Activated CD4-positive, alpha-beta T cell treated with anti-CD3 and anti-CD28 coated beads for 36 hours (primary cell): ENCODE measurements around the gene CES5A. TPM values are rescaled to one million over a fixed set of nuclear protein-coding genes. Genes with fewer than 3 reads are reported as not detected.
"Not testable (repeated sequence)": the region's sequence is repeated elsewhere in the genome, so short reads cannot be mapped to it uniquely, and the experiment has no call there.

Experiments
- ATAC-seq: fragments of 200-7000 bp; cut with Tn5 transposase; one replicate; pipeline ENCODE4 v1.10.0; 2021; ENCODE audit warnings: mild to moderate bottlenecking, moderate library complexity
- CTCF ChIA-PET: fragments of 350-600 bp; sonication (Branson Sonifier 250); formaldehyde crosslinking; loops from one replicate; lab custom pipeline; 2021; ENCODE audit warnings: antibody characterized with exemption; lab: Charles Lee
- POLR2A ChIA-PET: fragments of 350-600 bp; sonication (Branson Sonifier 250); formaldehyde crosslinking; loops from one replicate; lab custom pipeline; 2021; ENCODE audit warnings: antibody characterized with exemption, inconsistent platforms; lab: Charles Lee
- DNase-seq: peaks from one replicate; pipeline ENCODE4 v3.0.0-alpha.2; 2020
- H3K27ac Mint-ChIP-seq: one replicate; pipeline ENCODE4 v1.8.0; 2021; ENCODE audit warnings: mixed read lengths
- H3K27me3 Mint-ChIP-seq: one replicate; pipeline ENCODE4 v1.8.0; 2021; ENCODE audit warnings: mixed read lengths
- H3K36me3 Mint-ChIP-seq: one replicate; pipeline ENCODE4 v1.8.0; 2021; ENCODE audit warnings: low read depth, mixed read lengths
- H3K4me1 Mint-ChIP-seq: one replicate; pipeline ENCODE4 v1.8.0; 2021; ENCODE audit warnings: mixed read lengths
- H3K4me3 Mint-ChIP-seq: one replicate; pipeline ENCODE4 v1.8.0; 2021; ENCODE audit warnings: mild to moderate bottlenecking, moderate library complexity, mixed read lengths
- H3K9me3 Mint-ChIP-seq: one replicate; pipeline ENCODE4 v1.8.0; 2021; ENCODE audit warnings: low read depth, mixed read lengths
- intact Hi-C, 2 experiments: fragments of 100-400 bp; cut with DNase I in 1 of 2; cut with micrococcal nuclease in 1 of 2; formaldehyde crosslinking; loops; one replicate each; pipeline versions ENCODE4 v1.14.2 to v1.15.1; 2022 to 2024; cut with DNase I, micrococcal nuclease
- total RNA-seq, 2 experiments: library from RNA; stranded (reverse); gene quantifications; one replicate each; pipeline ENCODE4 v1.2.3, GENCODE V29; 2021

The CES5A gene
- total RNA-seq, 2 experiments from 2014 or later: not detected

GRCh38 chr16:55842369-55843104 lies 32.6 kb downstream of the CES5A start:
- H3K36me3 Mint-ChIP-seq: no peaks in the 10 kb centered on the region
- H3K9me3 Mint-ChIP-seq: no peaks in the 10 kb centered on the region
- ATAC-seq (peak; percentile 44), DNase-seq (peak; percentile 27)
- H3K27me3 Mint-ChIP-seq: peaks cover 17% of the 10 kb centered on the region
- POLR2A ChIA-PET: no interaction called here
- H3K27ac Mint-ChIP-seq: no peak overlapping the region
- intact Hi-C loops: loop anchor here (1.0 to 10.0 kb wide), 5 partner anchors 130 to 476 kb away; no protein-coding TSS in a partner anchor
- H3K4me3 Mint-ChIP-seq: no peak overlapping the region
- CTCF ChIA-PET: interaction anchor here (0.6 to 1.0 kb wide), 7 partner anchors 12 to 476 kb away, joined by 3 to 9 read pairs (median 4); no protein-coding TSS in a partner anchor
- no peaks in the 10 kb centered on the region for H3K4me1 Mint-ChIP-seq

- ATAC-seq (no peak), DNase-seq (no peak)
- Mint-ChIP-seq H3K4me1 (no peaks in the 10 kb centered on the region), H3K27me3 (peaks cover 10% of the 10 kb centered on the region), H3K4me3 (no peak overlapping the region), H3K36me3 (no peaks in the 10 kb centered on the region), H3K27ac (no peak overlapping the region), H3K9me3 (no peaks in the 10 kb centered on the region)
- CTCF ChIA-PET: interaction anchor here (1.0 kb wide), 1 partner anchor 375 kb away, joined by 3 read pairs; no protein-coding TSS in a partner anchor
- POLR2A ChIA-PET: no interaction called here
- intact Hi-C loops: no loop called here
Observed at GRCh38 chr16:55839115-55839514, 36.1 kb downstream of the CES5A start.

DNA sequence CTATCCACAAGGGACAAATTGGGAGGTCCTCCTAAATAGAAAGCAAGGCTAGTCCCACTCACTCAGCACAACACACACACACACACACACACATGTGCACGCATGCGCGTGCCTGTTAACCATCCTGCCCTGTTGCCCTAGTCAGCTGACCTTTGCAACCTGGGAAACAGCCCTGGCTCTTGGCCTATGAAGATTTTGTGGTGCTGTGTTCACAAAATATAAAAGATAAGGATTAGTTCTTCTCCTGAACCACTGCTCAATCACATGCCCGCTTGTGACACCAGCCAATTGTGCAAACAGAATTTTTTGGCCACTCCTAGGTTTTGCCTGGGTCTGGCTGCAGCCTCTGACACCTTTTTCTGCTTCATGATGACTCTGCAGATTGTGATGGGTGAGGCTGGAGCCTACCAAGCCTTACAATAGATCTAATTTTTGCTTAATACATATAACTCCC lies 39.0 kb downstream of the CES5A start:
- intact Hi-C loops: no loop called here
- Mint-ChIP-seq H3K4me1 (no peaks in the 10 kb centered on the region), H3K36me3 (no peaks in the 10 kb centered on the region), H3K9me3 (no peaks in the 10 kb centered on the region), H3K4me3 (no peak overlapping the region), H3K27ac (no peak overlapping the region), H3K27me3 (peaks cover 8% of the 10 kb centered on the region)
- DNase-seq (no peak), ATAC-seq (no peak)
- ChIA-PET POLR2A (interaction anchor here (0.6 kb wide), 1 partner anchor 175 kb away, joined by 3 read pairs; no protein-coding TSS in a partner anchor), CTCF (no interaction called here)

DNA sequence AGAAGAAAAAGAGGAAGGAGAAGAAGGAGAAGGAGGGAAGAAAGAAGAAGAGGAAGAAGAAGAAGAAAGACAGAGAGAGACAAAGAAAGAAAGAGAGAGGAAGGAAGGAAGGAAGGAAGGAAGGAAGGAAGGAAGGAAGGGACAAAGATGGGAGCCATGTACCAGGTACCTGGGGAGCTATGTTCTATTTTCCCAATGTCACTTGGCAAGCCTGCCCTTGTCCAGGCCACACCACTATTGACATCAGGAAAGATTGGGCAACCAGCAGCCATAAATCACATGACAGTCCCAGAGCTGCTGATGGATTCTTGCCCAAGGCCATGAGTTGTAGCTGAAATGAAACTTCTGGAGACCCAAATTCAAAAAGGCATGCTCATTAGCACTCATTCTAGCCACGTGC lies 39.6 kb downstream of the CES5A start:
- H3K27ac Mint-ChIP-seq: no peak overlapping the region
- H3K4me3 Mint-ChIP-seq: no peak overlapping the region

DNA sequence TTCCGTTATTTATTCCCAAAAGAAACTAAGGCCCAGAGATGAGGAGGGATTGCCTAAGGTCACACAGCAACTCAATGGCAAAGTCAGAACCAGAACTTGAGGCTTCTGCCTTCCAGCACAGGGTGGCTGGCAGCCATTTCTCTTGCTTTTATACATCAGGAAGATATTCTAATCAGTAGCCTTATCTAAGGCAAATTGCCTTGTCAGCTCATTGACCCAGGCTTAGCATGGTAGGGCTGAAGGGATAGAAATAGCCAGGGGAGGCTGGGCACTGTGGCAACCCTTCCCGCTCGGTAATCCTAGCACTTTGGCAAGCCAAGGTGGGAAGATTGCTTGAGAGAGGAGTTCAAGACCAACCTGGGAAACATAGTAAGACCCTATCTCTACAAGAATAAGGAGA lies 40.0 kb downstream of the CES5A start:
- H3K36me3 Mint-ChIP-seq, H3K4me1 Mint-ChIP-seq, DNase-seq, intact Hi-C loops, H3K9me3 Mint-ChIP-seq, H3K4me3 Mint-ChIP-seq, H3K27ac Mint-ChIP-seq, CTCF ChIA-PET, POLR2A ChIA-PET, ATAC-seq: not testable (repeated sequence)
- H3K27me3 Mint-ChIP-seq: peaks cover 10% of the 10 kb centered on the region

More for the DNA sequence above, 39.6 kb downstream of the CES5A start:
- Mint-ChIP-seq H3K4me1 (no peaks in the 10 kb centered on the region), H3K9me3 (no peaks in the 10 kb centered on the region), H3K27me3 (peaks cover 10% of the 10 kb centered on the region), H3K36me3 (no peaks in the 10 kb centered on the region)
- no peak for ATAC-seq
- ChIA-PET CTCF (no interaction called here), POLR2A (no interaction called here)
- intact Hi-C loops: no loop called here
- no peak for DNase-seq

DNA sequence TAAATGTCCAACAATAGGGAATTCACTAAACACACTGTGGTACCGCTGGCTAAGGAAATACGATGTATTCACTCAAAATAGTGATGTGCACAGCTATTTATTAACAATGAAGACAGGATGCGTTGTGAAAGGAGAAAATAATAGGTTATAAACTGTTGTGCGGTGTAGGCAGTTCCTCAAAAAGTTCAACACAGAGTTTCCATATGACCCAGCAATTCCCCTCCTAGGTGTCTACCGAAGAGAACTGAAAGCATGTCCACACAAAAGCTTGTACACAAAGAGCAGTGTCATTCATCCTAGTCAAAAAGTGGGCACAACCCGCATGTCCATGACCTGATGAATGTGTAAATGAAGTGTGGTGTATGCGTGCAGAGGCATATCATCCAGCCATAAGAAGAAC lies 41.1 kb downstream of the CES5A start:
- Mint-ChIP-seq H3K27ac (no peak overlapping the region), H3K27me3 (peaks cover 10% of the 10 kb centered on the region), H3K4me3 (no peak overlapping the region), H3K36me3 (no peaks in the 10 kb centered on the region), H3K9me3 (no peaks in the 10 kb centered on the region), H3K4me1 (no peaks in the 10 kb centered on the region)
- POLR2A ChIA-PET: no interaction called here
- intact Hi-C loops: no loop called here
- CTCF ChIA-PET: no interaction called here
- ATAC-seq (no peak), DNase-seq (no peak)

- Mint-ChIP-seq H3K4me3 (no peak within 1 kb of the TSS), H3K27me3 (peaks cover 10% of the 10 kb centered on the region), H3K9me3 (no peaks in the 10 kb centered on the region), H3K36me3 (no peaks in the 10 kb centered on the region), H3K4me1 (no peaks in the 10 kb centered on the region), H3K27ac (no peak within 1 kb of the TSS)
- ATAC-seq (no peak), DNase-seq (no peak)
- intact Hi-C loops: no loop called here
- ChIA-PET CTCF (no interaction called here), POLR2A (no interaction called here)
Observed at GRCh38 chr16:55832773-55833691, 42.1 kb downstream of the CES5A start, which contains the start of gene CES1. Gene CES1 (minus strand): TSS chr16:55833096. CDS start chr16:55833055, 41 bp downstream.

- H3K9me3 Mint-ChIP-seq: no peaks in the 10 kb centered on the region
- H3K27ac Mint-ChIP-seq: no peak overlapping the region
- H3K4me1 Mint-ChIP-seq: no peaks in the 10 kb centered on the region
- ATAC-seq: no peak
- POLR2A ChIA-PET: no interaction called here
- H3K27me3 Mint-ChIP-seq: peaks cover 10% of the 10 kb centered on the region
- H3K4me3 Mint-ChIP-seq: no peak overlapping the region
- CTCF ChIA-PET: no interaction called here
- H3K36me3 Mint-ChIP-seq: no peaks in the 10 kb centered on the region
- intact Hi-C loops: no loop called here
- no peak for DNase-seq
Observed at GRCh38 chr16:55832425-55832772, 42.8 kb downstream of the CES5A start.

DNA sequence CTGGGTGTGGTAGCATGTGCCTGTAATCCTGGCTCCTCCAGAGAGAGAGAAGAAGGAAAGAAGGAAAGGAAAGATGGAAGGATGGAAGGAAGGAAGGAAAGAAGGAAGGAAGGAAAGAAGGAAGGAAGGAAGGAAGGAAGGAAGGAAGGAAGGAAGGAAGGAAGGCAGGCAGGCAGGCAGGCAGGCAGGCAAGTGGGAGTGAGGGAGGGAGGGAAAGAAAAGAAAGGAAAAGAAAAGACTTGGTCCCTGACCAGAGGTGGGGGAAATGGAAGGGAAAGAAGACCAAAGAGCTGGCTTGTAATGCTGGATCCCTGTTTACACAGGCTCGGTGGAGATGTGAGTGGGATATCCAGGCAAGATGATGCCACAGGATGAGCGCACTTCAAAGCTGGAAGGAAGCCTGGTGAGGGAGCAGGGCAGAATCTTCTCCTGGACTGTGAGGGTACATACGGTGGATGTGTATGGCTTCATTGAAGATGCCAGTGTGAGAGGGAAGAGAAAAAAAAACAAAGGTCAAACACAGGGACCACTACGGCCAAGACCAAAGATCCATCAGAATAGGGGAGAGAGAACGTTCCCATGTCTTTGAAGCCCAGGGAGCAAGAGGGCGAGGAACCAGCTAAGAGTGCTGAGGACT lies 44.4 kb downstream of the CES5A start:
- ChIA-PET POLR2A (no interaction called here), CTCF (no interaction called here)
- H3K27ac Mint-ChIP-seq: no peak overlapping the region
- H3K4me3 Mint-ChIP-seq: no peak overlapping the region
- intact Hi-C loops: no loop called here
- no peaks in the 10 kb centered on the region for H3K36me3 Mint-ChIP-seq
- H3K9me3 Mint-ChIP-seq: no peaks in the 10 kb centered on the region
- DNase-seq (no peak), ATAC-seq (no peak)
- no peaks in the 10 kb centered on the region for H3K4me1 Mint-ChIP-seq
- peaks cover 11% of the 10 kb centered on the region for H3K27me3 Mint-ChIP-seq

DNA sequence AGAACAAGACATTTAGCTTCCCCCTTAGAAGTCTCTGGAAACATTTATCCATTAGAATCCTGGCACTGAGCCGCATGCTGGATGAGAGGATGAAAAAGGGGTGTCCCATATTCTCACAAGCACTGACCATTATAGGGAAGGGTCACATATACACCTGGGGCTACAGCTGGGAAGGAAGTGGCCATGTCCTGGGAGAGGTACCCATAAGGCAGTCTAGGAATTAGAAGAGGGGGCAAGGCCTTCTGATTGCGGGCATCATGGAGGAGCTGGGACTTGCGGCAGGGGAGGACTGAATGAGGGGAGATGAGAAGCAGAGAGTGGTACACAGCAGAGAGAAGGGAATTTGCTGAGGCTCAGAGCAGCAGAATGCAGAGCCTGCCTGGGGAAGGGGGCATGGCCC lies 45.9 kb downstream of the CES5A start:
- peaks cover 14% of the 10 kb centered on the region for H3K27me3 Mint-ChIP-seq
- H3K4me1 Mint-ChIP-seq, H3K9me3 Mint-ChIP-seq, ATAC-seq, H3K36me3 Mint-ChIP-seq, H3K4me3 Mint-ChIP-seq, H3K27ac Mint-ChIP-seq, DNase-seq, intact Hi-C loops, POLR2A ChIA-PET, CTCF ChIA-PET: not testable (repeated sequence)

- Mint-ChIP-seq H3K36me3 (no peaks in the 10 kb centered on the region), H3K4me1 (no peaks in the 10 kb centered on the region), H3K27me3 (peaks cover 8% of the 10 kb centered on the region), H3K4me3 (no peak overlapping the region), H3K9me3 (no peaks in the 10 kb centered on the region), H3K27ac (no peak overlapping the region)
- no peak for DNase-seq
- ChIA-PET CTCF (no interaction called here), POLR2A (no interaction called here)
- ATAC-seq: no peak
- intact Hi-C loops: loop anchor here in 1 of 2 experiments (1.0 kb wide), 1 partner anchor 63 kb away; no protein-coding TSS in a partner anchor
Observed at GRCh38 chr16:55828680-55829079, 46.5 kb downstream of the CES5A start.
